Measurements from ENCODE around the gene SCARB1. TPM values are rescaled to one million over a fixed set of nuclear protein-coding genes. Genes with fewer than 3 reads are reported as not detected.

SCARB1 gene
- total and polyA plus RNA-seq, 9 of the 15 experiments (the other 6 are each of a cell fraction or from before 2014, with no cell fraction given): 0.56 to 157 (median 52.8) TPM

DNA sequence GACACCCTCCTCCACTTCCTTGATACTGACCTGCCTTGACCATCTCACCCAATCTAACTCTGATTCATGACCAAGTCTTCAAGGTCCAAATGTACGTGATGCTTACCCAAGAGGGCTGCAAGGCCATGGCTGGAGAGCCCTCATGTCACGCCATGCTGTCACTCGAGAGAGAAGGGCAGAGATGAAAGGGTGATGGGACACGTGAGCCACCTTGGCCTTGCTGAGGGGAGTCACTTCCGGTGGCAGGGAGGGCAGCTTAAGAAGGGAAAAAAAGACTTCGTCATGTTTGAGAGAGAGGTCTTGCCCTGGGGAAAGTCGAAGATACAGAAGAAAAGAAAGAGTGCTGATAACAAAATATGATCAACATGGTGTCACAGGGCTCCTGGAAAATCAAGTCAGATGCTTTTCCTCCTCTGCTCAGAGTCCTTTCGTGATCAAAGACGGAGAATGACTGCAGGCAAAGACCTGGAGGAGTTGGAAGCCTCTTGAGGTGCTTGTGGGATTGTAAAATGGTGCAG lies 3.3 kb upstream of the SCARB1 start (continued):
- TF ChIP-seq, protein P1, sequence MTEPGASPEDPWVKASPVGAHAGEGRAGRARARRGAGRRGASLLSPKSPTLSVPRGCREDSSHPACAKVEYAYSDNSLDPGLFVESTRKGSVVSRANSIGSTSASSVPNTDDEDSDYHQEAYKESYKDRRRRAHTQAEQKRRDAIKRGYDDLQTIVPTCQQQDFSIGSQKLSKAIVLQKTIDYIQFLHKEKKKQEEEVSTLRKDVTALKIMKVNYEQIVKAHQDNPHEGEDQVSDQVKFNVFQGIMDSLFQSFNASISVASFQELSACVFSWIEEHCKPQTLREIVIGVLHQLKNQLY (CRISPR knock-in tag; conservative IDR thresholded peaks at IDR 0.05): 0 out of 4 replicates have a peak, but pooled peaks of 1 of the 2 experiments have one; percentile 50
- TF ChIP-seq ZNF766 (CRISPR knock-in tag; conservative IDR thresholded peaks at IDR 0.05): no peak

DNA sequence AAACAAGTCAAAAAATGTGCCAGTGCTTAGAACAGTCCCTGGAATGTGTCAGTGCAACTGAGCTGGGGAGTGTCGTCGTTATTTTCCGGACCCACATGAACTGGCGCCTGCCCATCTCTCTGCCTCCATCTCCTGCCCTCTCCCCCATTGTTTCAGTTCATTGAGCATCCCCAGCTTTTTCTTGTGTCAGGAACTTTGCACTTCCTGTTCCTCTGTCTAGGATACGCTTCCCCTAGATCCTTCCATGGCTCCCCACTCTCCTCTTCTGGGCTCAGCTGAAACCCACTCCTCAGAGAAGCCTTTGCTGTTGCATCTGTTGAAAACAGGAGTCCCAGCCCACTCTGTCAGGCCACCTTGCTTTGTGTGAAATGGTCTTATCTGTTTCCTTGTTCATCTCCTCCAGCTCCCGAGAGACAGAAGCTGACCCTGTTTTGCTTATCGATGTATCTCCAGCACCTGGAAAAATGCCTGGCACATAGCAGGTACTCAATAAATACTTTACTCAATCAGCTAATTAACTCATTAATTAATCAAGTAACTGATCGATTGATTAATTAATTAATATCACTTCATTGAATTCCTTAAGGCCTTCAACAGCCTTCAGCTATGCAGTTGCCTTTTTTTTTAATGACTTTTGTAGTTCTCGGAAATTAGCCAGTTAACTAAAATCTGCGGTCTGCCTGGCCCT lies 2.7 kb upstream of the SCARB1 start:
- ChIA-PET CTCF (ENCODE audit: low intra/inter-chr PET ratio) (no interaction called here), POLR2A (interaction anchor here (0.7 to 1.5 kb wide), 2 partner anchors 9 to 44 kb away, joined by 4 to 8 read pairs; no protein-coding TSS in a partner anchor)
- Histone ChIP-seq H3K4me2 (ENCODE audit: insufficient read depth, low read length) (peak overlapping the region; percentile 61; the same call in 1 of the 2 replicates), H3K79me2 (ENCODE audit: control insufficient read depth, insufficient read depth, low read length) (peaks cover 28% of the 10 kb centered on the region), H3K27ac (ENCODE audit: extremely low read depth, low read depth, low read length) (peak overlapping the region; percentile 86), H4K20me1 (replicated peaks; ENCODE audit: control insufficient read depth, insufficient read depth, low read length) (peaks cover 10% of the 10 kb centered on the region; the same call in 1 of the 2 replicates), H2AFZ (ENCODE audit: low read depth, low read length) (peak overlapping the region; percentile 94), H3K36me3 (ENCODE audit: control insufficient read depth, insufficient read depth, low read length) (peaks cover 10% of the 10 kb centered on the region; the same call in 1 of the 3 replicates), H3K27me3 (ENCODE audit: control insufficient read depth in 2 of 2, insufficient read depth in 2 of 2, low read length in 2 of 2) (no peaks in the 10 kb centered on the region), H3K4me3 (no peak overlapping the region), H3K9me1 (ENCODE audit: control insufficient read depth, insufficient read depth, low read length) (no peaks in the 10 kb centered on the region), H3K4me1 (replicated peaks in 1 of 2; ENCODE audit: control insufficient read depth in 2 of 2, insufficient read depth in 2 of 2, low read length in 2 of 2) (peaks cover 56 to 62% of the 10 kb centered on the region in 2 experiments), H3K9me3 (replicated peaks; ENCODE audit: control insufficient read depth, insufficient read depth, low read depth, low read length) (no peaks in the 10 kb centered on the region), H3K9ac (ENCODE audit: insufficient read depth in 1 of 2, low read depth in 2 of 2, low read length in 2 of 2) (peak overlapping the region; percentile 64 to 81; a peak in 3 of 4 replicates)
- in situ Hi-C loops (cut with MboI) (no loop called here), intact Hi-C loops (cut with micrococcal nuclease) (no loop called here)
- no peak for DNase-seq (ENCODE audit: extremely low read depth in 1 of 4, low spot score in 3 of 4)
- BruUV-seq (replicated peaks): no TSS peak
- no peak for FAIRE-seq
- ATAC-seq: no peak
- WGBS (ENCODE audit: insufficient coverage, low coverage, missing lambda C conversion rate): 63% methylated on average over 10 of the region's 10 CpGs
- TF ChIP-seq MCM2 (IDR thresholded peaks at IDR 0.05; ENCODE audit: low read depth) (no peak), ZNF76 (CRISPR knock-in tag; IDR thresholded peaks at IDR 0.05; ENCODE audit: borderline replicate concordance) (no peak), ETV6 (IDR thresholded peaks at IDR 0.05; ENCODE audit: borderline replicate concordance in 1 of 2, low read depth in 2 of 2, low read length in 1 of 2) (no peak), ETV6 (CRISPR knock-in tag; IDR thresholded peaks at IDR 0.05; ENCODE audit: borderline replicate concordance) (no peak; the same call in 1 of the 2 replicates), ZBTB17 (CRISPR knock-in tag; IDR thresholded peaks at IDR 0.05) (no peak), NFRKB (IDR thresholded peaks at IDR 0.05; ENCODE audit: low read depth) (no peak), ZNF324 (CRISPR knock-in tag; IDR thresholded peaks at IDR 0.05) (no peak)
- TF ChIP-seq, protein P2, sequence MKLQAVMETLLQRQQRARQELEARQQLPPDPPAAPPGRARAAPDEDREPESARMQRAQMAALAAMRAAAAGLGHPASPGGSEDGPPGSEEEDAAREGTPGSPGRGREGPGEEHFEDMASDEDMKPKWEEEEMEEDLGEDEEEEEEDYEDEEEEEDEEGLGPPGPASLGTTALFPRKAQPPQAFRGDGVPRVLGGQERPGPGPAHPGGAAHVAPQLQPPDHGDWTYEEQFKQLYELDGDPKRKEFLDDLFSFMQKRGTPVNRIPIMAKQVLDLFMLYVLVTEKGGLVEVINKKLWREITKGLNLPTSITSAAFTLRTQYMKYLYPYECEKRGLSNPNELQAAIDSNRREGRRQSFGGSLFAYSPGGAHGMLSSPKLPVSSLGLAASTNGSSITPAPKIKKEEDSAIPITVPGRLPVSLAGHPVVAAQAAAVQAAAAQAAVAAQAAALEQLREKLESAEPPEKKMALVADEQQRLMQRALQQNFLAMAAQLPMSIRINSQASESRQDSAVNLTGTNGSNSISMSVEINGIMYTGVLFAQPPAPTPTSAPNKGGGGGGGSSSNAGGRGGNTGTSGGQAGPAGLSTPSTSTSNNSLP (IDR thresholded peaks at IDR 0.05; ENCODE audit: borderline replicate concordance, low read depth, low read length): 0 out of 2 replicates have a peak, but pooled peaks have one; percentile 61
- TF ChIP-seq, protein P3, sequence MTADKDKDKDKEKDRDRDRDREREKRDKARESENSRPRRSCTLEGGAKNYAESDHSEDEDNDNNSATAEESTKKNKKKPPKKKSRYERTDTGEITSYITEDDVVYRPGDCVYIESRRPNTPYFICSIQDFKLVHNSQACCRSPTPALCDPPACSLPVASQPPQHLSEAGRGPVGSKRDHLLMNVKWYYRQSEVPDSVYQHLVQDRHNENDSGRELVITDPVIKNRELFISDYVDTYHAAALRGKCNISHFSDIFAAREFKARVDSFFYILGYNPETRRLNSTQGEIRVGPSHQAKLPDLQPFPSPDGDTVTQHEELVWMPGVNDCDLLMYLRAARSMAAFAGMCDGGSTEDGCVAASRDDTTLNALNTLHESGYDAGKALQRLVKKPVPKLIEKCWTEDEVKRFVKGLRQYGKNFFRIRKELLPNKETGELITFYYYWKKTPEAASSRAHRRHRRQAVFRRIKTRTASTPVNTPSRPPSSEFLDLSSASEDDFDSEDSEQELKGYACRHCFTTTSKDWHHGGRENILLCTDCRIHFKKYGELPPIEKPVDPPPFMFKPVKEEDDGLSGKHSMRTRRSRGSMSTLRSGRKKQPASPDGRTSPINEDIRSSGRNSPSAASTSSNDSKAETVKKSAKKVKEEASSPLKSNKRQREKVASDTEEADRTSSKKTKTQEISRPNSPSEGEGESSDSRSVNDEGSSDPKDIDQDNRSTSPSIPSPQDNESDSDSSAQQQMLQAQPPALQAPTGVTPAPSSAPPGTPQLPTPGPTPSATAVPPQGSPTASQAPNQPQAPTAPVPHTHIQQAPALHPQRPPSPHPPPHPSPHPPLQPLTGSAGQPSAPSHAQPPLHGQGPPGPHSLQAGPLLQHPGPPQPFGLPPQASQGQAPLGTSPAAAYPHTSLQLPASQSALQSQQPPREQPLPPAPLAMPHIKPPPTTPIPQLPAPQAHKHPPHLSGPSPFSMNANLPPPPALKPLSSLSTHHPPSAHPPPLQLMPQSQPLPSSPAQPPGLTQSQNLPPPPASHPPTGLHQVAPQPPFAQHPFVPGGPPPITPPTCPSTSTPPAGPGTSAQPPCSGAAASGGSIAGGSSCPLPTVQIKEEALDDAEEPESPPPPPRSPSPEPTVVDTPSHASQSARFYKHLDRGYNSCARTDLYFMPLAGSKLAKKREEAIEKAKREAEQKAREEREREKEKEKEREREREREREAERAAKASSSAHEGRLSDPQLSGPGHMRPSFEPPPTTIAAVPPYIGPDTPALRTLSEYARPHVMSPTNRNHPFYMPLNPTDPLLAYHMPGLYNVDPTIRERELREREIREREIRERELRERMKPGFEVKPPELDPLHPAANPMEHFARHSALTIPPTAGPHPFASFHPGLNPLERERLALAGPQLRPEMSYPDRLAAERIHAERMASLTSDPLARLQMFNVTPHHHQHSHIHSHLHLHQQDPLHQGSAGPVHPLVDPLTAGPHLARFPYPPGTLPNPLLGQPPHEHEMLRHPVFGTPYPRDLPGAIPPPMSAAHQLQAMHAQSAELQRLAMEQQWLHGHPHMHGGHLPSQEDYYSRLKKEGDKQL (CRISPR knock-in tag; IDR thresholded peaks at IDR 0.05; ENCODE audit: borderline replicate concordance): no peak
